Endothelial cell (in vitro differentiated cells): ENCODE measurements around the gene FGD3. TPM values are rescaled to one million over a fixed set of nuclear protein-coding genes. Genes with fewer than 3 reads are reported as not detected.

Source experiments
- DNase-seq: peaks from one replicate; pipeline ENCODE4 v3.0.0; 2021; ENCODE audit warnings: low spot score
- H3K27ac Mint-ChIP-seq: one replicate; pipeline ENCODE4 v1.8.0; 2021; ENCODE audit warnings: mixed read lengths, inconsistent platforms; ENCODE audit not compliant: unreplicated experiment
- H3K27me3 Mint-ChIP-seq: one replicate; pipeline ENCODE4 v1.8.0; 2021; ENCODE audit warnings: mild to moderate bottlenecking, moderate library complexity, mixed read lengths, inconsistent platforms; ENCODE audit not compliant: unreplicated experiment
- H3K36me3 Mint-ChIP-seq: one replicate; pipeline ENCODE4 v1.8.0; 2021; ENCODE audit warnings: mild to moderate bottlenecking, low read depth, mixed read lengths, inconsistent platforms; ENCODE audit not compliant: unreplicated experiment
- H3K4me1 Mint-ChIP-seq: one replicate; pipeline ENCODE4 v1.8.0; 2021; ENCODE audit warnings: mild to moderate bottlenecking, mixed read lengths, inconsistent platforms; ENCODE audit not compliant: unreplicated experiment
- H3K4me3 Mint-ChIP-seq: one replicate; pipeline ENCODE4 v1.8.0; 2021; ENCODE audit warnings: mild to moderate bottlenecking, mixed read lengths, inconsistent platforms; ENCODE audit not compliant: unreplicated experiment
- H3K9me3 Mint-ChIP-seq: one replicate; pipeline ENCODE4 v1.8.0; 2021; ENCODE audit warnings: mixed read lengths, inconsistent platforms; ENCODE audit not compliant: unreplicated experiment
- total RNA-seq: library from RNA; stranded (reverse); fragmentation: NEBNext Ultra II Directional; extraction: Animal tissue kit (Norgen Biotek cat#: 25700); gene quantifications from one replicate; pipeline ENCODE4 v1.2.1, GENCODE V29; 2021; ENCODE audit not compliant: unreplicated experiment
- TF ChIP-seq, protein P1 (sequence below): fragments of 200-600 bp; sonication (generic); IDR thresholded peaks from one replicate; pipeline ENCODE4 v1.5.0; 2021; ENCODE audit warnings: antibody characterized with exemption; ENCODE audit not compliant: unreplicated experiment

Gene FGD3
- total RNA-seq, 1 donor from 2014 or later: 1.1 TPM

DNA sequence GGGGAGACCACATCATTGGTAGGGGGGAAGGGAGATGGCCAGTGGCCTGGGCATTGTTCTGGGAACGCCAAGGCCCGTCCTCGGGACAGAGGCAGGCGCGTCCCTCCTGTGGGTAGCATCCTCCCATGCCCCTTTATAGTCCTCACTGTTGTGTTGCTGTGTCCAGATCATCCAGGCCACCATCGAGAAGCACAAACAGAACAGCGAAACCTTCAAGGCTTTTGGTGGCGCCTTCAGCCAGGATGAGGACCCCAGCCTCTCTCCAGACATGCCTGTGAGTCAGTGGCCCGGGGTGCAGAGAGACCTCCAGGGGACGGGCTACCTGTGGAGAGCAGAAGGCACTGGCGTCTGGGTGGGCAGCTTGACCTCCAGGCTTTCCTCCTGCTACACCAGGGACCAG, 72.8 kb downstream of the FGD3 start:
- no peak overlapping the region for H3K4me3 Mint-ChIP-seq
- no peaks in the 10 kb centered on the region for H3K9me3 Mint-ChIP-seq
- peaks cover 9% of the 10 kb centered on the region for H3K4me1 Mint-ChIP-seq
- DNase-seq: no peak
- TF ChIP-seq, protein P1, sequence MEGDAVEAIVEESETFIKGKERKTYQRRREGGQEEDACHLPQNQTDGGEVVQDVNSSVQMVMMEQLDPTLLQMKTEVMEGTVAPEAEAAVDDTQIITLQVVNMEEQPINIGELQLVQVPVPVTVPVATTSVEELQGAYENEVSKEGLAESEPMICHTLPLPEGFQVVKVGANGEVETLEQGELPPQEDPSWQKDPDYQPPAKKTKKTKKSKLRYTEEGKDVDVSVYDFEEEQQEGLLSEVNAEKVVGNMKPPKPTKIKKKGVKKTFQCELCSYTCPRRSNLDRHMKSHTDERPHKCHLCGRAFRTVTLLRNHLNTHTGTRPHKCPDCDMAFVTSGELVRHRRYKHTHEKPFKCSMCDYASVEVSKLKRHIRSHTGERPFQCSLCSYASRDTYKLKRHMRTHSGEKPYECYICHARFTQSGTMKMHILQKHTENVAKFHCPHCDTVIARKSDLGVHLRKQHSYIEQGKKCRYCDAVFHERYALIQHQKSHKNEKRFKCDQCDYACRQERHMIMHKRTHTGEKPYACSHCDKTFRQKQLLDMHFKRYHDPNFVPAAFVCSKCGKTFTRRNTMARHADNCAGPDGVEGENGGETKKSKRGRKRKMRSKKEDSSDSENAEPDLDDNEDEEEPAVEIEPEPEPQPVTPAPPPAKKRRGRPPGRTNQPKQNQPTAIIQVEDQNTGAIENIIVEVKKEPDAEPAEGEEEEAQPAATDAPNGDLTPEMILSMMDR: no peak
- no peak overlapping the region for H3K27ac Mint-ChIP-seq
- peaks cover 6% of the 10 kb centered on the region for H3K36me3 Mint-ChIP-seq
- H3K27me3 Mint-ChIP-seq: peaks cover 15% of the 10 kb centered on the region

DNA sequence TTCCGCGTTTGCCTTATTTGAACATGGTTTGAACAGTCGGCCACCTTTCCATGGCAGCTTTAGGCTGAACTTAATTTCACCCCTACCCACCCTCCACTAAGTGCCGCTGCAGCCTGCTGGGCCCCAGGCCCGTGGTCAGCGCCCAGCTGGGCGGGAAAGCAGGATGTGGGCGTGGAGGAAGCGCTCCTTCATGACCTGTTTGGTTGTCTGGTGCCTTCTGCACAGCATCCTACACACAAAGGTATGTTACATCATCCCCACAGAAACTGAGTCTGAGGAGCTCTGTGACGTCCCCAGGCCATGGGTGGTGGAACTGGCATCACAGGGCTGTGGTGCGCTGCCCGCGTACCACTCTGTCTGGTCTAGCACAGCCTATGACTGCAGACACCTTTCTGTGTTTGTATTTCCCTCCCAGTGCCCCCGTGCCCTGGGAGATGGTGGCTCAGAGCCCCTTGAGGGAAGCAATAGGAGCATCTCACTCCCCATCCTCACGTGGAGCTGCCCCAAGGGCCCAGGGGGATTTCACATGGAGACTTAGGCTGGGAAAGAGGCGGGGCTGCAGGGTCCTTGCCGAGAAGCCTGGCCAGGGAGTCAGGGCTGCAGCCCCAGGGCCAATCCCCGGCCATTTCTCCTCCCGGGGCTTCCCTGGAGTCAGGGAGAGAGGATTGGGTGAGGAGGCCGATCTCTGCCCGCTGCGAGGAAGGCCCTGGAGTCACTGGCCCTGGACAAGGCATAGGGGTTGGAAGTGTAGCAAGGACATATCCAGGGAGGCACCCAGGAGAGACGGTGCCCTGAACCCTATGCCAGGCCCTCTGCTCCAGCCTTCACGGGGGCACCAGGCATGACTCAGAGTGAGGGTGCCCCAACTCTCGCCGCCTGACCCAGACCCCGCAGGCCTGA, 73.7 kb downstream of the FGD3 start:
- TF ChIP-seq, protein P1: no peak

DNA sequence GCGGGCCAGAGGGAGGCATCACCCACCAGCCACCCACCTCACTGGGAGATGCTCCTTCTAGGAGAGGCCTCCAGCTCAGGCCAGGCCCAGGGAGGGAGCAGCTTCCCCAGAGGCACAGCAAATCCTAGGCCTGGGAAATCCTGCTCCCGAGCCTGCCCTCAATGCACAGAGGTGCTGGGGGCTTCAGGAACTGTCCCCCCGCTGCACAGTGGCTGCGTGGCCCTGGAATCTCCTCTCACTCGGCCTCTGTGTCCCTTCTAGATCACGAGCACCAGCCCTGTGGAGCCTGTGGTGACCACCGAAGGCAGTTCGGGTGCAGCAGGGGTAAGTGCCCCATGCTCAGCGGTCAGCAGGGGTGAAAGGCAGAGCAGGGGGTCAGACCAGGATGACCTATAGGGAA, 74.7 kb downstream of the FGD3 start:
- H3K36me3 Mint-ChIP-seq: peaks cover 6% of the 10 kb centered on the region
- peaks cover 9% of the 10 kb centered on the region for H3K4me1 Mint-ChIP-seq
- H3K27ac Mint-ChIP-seq: no peak overlapping the region
- no peaks in the 10 kb centered on the region for H3K9me3 Mint-ChIP-seq
- H3K4me3 Mint-ChIP-seq: no peak overlapping the region
- no peak for DNase-seq
- H3K27me3 Mint-ChIP-seq: peaks cover 15% of the 10 kb centered on the region
- TF ChIP-seq, protein P1: no peak

More for the DNA sequence above, 73.7 kb downstream of the FGD3 start:
- Mint-ChIP-seq H3K4me3 (no peak overlapping the region), H3K9me3 (no peaks in the 10 kb centered on the region), H3K27ac (no peak overlapping the region), H3K36me3 (peaks cover 6% of the 10 kb centered on the region), H3K4me1 (peaks cover 9% of the 10 kb centered on the region), H3K27me3 (peaks cover 15% of the 10 kb centered on the region)
- DNase-seq: no peak

DNA sequence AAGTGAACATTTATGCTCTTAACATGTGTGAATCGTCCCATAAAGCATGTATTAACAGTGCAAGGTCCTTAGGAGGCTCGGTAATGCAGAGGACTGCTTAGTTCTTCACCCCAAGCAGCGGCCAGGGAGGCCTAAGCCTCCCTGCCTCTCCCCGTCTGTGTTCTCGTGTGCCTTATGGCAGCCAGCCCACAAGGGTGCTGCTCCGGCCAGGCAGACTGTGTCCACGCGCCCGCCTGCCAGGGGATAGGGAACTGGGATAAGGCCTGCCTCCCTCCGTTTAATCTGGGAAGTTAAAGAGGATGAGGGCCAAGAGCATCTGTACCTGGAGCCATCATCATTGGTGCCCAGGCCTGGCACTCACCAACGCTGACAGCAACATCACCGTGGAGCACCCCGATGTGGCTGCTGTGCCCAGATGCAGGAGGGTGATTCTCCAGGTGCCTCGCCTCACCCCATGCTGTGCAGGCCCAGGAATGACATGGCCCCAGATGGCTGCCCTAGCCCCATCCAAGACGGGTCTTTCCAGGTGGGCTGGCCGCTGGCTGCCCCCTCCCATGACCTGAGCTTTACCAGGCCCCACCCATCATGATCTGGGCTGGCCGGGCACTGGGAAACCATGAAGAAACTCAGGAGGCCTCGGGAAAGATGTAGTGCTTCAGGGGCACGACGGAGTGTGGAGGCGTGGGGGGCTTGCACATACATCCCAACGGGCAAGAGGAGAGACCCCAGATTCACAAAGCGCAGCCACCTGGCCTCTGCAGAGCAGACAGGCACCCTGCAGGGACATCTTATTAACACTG, 75.6 kb downstream of the FGD3 start:
- H3K27me3 Mint-ChIP-seq: peaks cover 15% of the 10 kb centered on the region
- H3K4me3 Mint-ChIP-seq: no peak overlapping the region
- H3K4me1 Mint-ChIP-seq: peaks cover 9% of the 10 kb centered on the region
- peaks cover 6% of the 10 kb centered on the region for H3K36me3 Mint-ChIP-seq
- no peaks in the 10 kb centered on the region for H3K9me3 Mint-ChIP-seq
- no peak for DNase-seq
- no peak overlapping the region for H3K27ac Mint-ChIP-seq
- TF ChIP-seq, protein P1: no peak

DNA sequence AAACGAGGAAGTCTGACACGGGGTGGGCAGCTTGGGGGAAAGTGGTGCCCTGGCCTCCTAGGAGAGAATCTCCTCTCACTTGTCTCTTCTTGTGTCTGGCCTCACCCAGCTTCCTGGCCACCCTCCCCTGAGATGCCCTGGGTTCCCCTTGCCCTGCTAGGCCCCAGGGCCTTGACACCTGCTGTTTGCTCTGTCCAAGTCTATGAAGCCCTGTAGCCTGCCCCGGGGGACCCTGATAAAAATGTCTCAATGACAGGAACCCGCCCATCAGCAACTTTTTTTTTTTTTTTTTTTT, 76.1 kb downstream of the FGD3 start:
- no peak overlapping the region for H3K27ac Mint-ChIP-seq
- TF ChIP-seq, protein P1: no peak
- H3K4me1 Mint-ChIP-seq: peaks cover 9% of the 10 kb centered on the region
- peaks cover 16% of the 10 kb centered on the region for H3K27me3 Mint-ChIP-seq
- DNase-seq: no peak
- no peak overlapping the region for H3K4me3 Mint-ChIP-seq
- peaks cover 6% of the 10 kb centered on the region for H3K36me3 Mint-ChIP-seq
- H3K9me3 Mint-ChIP-seq: no peaks in the 10 kb centered on the region
